Right cardiac atrium (tissue), 5 donors: Measurements from ENCODE around the gene IL11RA. TPM values are rescaled to one million over a fixed set of nuclear protein-coding genes. Genes with fewer than 3 reads are reported as not detected.
A peak's percentile ranks its signal among the peaks of the same experiment; 100 is the strongest.

Source experiments
- ATAC-seq, 2 donors: fragments of 200-7000 bp; cut with Tn5 transposase; one replicate each; pipeline versions ENCODE4 v1.8.0 to v1.9.1; 2020; ENCODE audit warnings: moderate library complexity in 2 of 2, mild to moderate bottlenecking in 1 of 2
- DNase-seq, 3 donors: peaks; one replicate each; pipeline ENCODE4 v3.0.0-alpha.2; 2020
- H3K27ac ChIP-seq: one replicate; pipeline ENCODE4 v1.5.1; 2013; ENCODE audit warnings: mild to moderate bottlenecking, low read length, control low read depth, moderate library complexity
- H3K27me3 ChIP-seq: one replicate; pipeline ENCODE4 v1.6.1; 2013; ENCODE audit not compliant: control insufficient read depth, insufficient read depth
- H3K4me1 ChIP-seq: one replicate; pipeline ENCODE4 v1.6.1; 2013; ENCODE audit warnings: low read length; ENCODE audit not compliant: control insufficient read depth, insufficient read depth
- H3K4me3 ChIP-seq: one replicate; pipeline ENCODE4 v1.5.1; 2013; ENCODE audit warnings: low read length, control low read depth
- H3K9me3 ChIP-seq: one replicate; pipeline ENCODE4 v1.6.1; 2013; ENCODE audit warnings: low read length; ENCODE audit not compliant: control insufficient read depth
- WGBS: extraction: QIAGEN DNeasy Blood & Tissue Kit; methylation state at CpG from one replicate; pipeline ENCODE4 v1.1.7; 2013; 5-methylcytosine and 5-hydroxymethylcytosine counted together
- intact Hi-C, 4 donors: fragments of 100-400 bp; cut with DNase I; formaldehyde crosslinking; loops; one replicate each; pipeline versions ENCODE4 v1.11.0 to v1.14.0; 2022 to 2023
- polyA plus RNA-seq: library from polyadenylated mRNA; stranded (reverse); fragments of 200-250 nt; gene quantifications from one replicate; pipeline ENCODE4 v1.2.3, GENCODE V29; 2013
- total RNA-seq, 4 donors: library from RNA; stranded (reverse); fragmentation: NEBNext Ultra II Directional; extraction: Animal tissue kit (Norgen Biotek cat#: 25700); gene quantifications; one replicate each; pipeline ENCODE4 v1.2.1, GENCODE V29; 2021
- donor health status: healthy with polysubstance abuse.
- donor health status: DM: no; HTN: yes; CAD: no.
- donor health status: DM: no; HTN: no; CAD: no.
- donor health status: DM: no; HTN: yes; CAD: no; lungs with severe emphysema.
- donor health status: DM: yes; HTN: yes; CAD: no.

The IL11RA gene
- total and polyA plus RNA-seq, 5 donors = 48.7 to 92.2 (median 68.1) TPM

- Histone ChIP-seq H3K27ac (no peak overlapping the region), H3K4me1 (no peaks in the 10 kb centered on the region), H3K9me3 (no peaks in the 10 kb centered on the region), H3K4me3 (no peak overlapping the region), H3K27me3 (no peaks in the 10 kb centered on the region)
- no peak for ATAC-seq
- WGBS = 87% methylated on average over 4 of the region's 4 CpGs
- intact Hi-C loops = no loop called here
- DNase-seq = no peak
Measured at GRCh38 chr9:34689116-34689470, 37.1 kb downstream of the IL11RA start.

GRCh38 chr9:34689512-34689911 is 37.5 kb downstream of the IL11RA start:
- no peak overlapping the region for H3K27ac ChIP-seq
- no peak for DNase-seq
- intact Hi-C loops = no loop called here
- WGBS = 89% methylated on average over 8 of the region's 8 CpGs
- no peaks in the 10 kb centered on the region for H3K4me1 ChIP-seq
- H3K4me3 ChIP-seq = no peak overlapping the region
- no peaks in the 10 kb centered on the region for H3K27me3 ChIP-seq
- H3K9me3 ChIP-seq = no peaks in the 10 kb centered on the region
- no peak for ATAC-seq

- H3K9me3 ChIP-seq = no peaks in the 10 kb centered on the region
- DNase-seq = peak in 1 of 3 donors; percentile 49
- no peaks in the 10 kb centered on the region for H3K4me1 ChIP-seq
- H3K27me3 ChIP-seq = no peaks in the 10 kb centered on the region
- ATAC-seq = peak in 1 of 2 donors; percentile 25
- intact Hi-C loops = no loop called here
- no peak within 1 kb of the TSS for H3K27ac ChIP-seq
- H3K4me3 ChIP-seq = no peak within 1 kb of the TSS
- 58% methylated on average over 6 of the region's 6 CpGs for WGBS
Measured at GRCh38 chr9:34690983-34691935, 39.3 kb downstream of the IL11RA start, which contains the start of gene CCL19. Gene CCL19 (minus strand): TSS chr9:34691276. CDS start chr9:34691139, 137 bp downstream.

- Histone ChIP-seq H3K4me3 (no peak overlapping the region), H3K9me3 (no peaks in the 10 kb centered on the region), H3K27ac (no peak overlapping the region), H3K27me3 (no peaks in the 10 kb centered on the region), H3K4me1 (no peaks in the 10 kb centered on the region)
- ATAC-seq (no peak), DNase-seq (no peak)
- 76% methylated on average over 5 of the region's 5 CpGs for WGBS
- intact Hi-C loops = no loop called here
Measured at GRCh38 chr9:34691936-34692315, 39.9 kb downstream of the IL11RA start.

GRCh38 chr9:34693560-34693959 is 41.6 kb downstream of the IL11RA start:
- Histone ChIP-seq H3K9me3 (no peaks in the 10 kb centered on the region), H3K27me3 (no peaks in the 10 kb centered on the region), H3K4me1 (no peaks in the 10 kb centered on the region), H3K4me3 (no peak overlapping the region), H3K27ac (no peak overlapping the region)
- intact Hi-C loops = no loop called here
- no peak for ATAC-seq
- 75% methylated on average over 2 of the region's 2 CpGs for WGBS
- no peak for DNase-seq

- H3K27ac ChIP-seq = no peak overlapping the region
- H3K9me3 ChIP-seq = no peaks in the 10 kb centered on the region
- DNase-seq = no peak
- H3K4me1 ChIP-seq = no peaks in the 10 kb centered on the region
- intact Hi-C loops = no loop called here
- no peak overlapping the region for H3K4me3 ChIP-seq
- no peaks in the 10 kb centered on the region for H3K27me3 ChIP-seq
- no peak for ATAC-seq
Measured at GRCh38 chr9:34694811-34695210, 42.8 kb downstream of the IL11RA start.

- peak; percentile 79 to 92 (median 91) for DNase-seq
- Histone ChIP-seq H3K27ac (peak overlapping the region; percentile 34), H3K4me3 (peak overlapping the region; percentile 66), H3K27me3 (no peaks in the 10 kb centered on the region), H3K4me1 (no peaks in the 10 kb centered on the region), H3K9me3 (no peaks in the 10 kb centered on the region)
- 7% methylated on average over 52 of the region's 52 CpGs for WGBS
- intact Hi-C loops = loop anchor here in 1 of 4 donors (10.0 kb wide), 1 partner anchor 66 kb away; the partner anchor contains the start of gene SIGMAR1
- peak; percentile 93 to 96 for ATAC-seq
Measured at GRCh38 chr9:34701023-34701768, 49.2 kb downstream of the IL11RA start.

- intact Hi-C loops = loop anchor here in 1 of 4 donors (10.0 kb wide), 1 partner anchor 67 kb away; the partner anchor contains the start of gene SIGMAR1
- H3K9me3 ChIP-seq = no peaks in the 10 kb centered on the region
- WGBS = 4% methylated on average over 30 of the region's 30 CpGs
- peak overlapping the region; percentile 34 for H3K27ac ChIP-seq
- ATAC-seq (peak; percentile 93 to 94), DNase-seq (peak; percentile 88 to 95 (median 95))
- H3K4me1 ChIP-seq = no peaks in the 10 kb centered on the region
- H3K27me3 ChIP-seq = no peaks in the 10 kb centered on the region
- peak overlapping the region; percentile 66 for H3K4me3 ChIP-seq
Measured at GRCh38 chr9:34701769-34702736, 50.1 kb downstream of the IL11RA start.

GRCh38 chr9:34707130-34707529 is 55.1 kb downstream of the IL11RA start:
- intact Hi-C loops = loop anchor here in 1 of 4 donors (10.0 kb wide), 1 partner anchor 72 kb away; the partner anchor contains the start of gene SIGMAR1
- WGBS = 86% methylated on average over 2 of the region's 2 CpGs
- no peaks in the 10 kb centered on the region for H3K9me3 ChIP-seq
- H3K4me1 ChIP-seq = peaks cover 12% of the 10 kb centered on the region
- no peak for ATAC-seq
- H3K4me3 ChIP-seq = no peak overlapping the region
- H3K27ac ChIP-seq = no peak overlapping the region
- no peak for DNase-seq
- no peaks in the 10 kb centered on the region for H3K27me3 ChIP-seq
